ENCODE data around the gene LPIN2. TPM values are rescaled to one million over a fixed set of nuclear protein-coding genes. Genes with fewer than 3 reads are reported as not detected.

The LPIN2 gene
- total and polyA plus RNA-seq, 8 donors: 5.1 to 23.0 (median 11.9) TPM

- Histone ChIP-seq H3K27ac (no peak overlapping the region), H3K36me3 (no peaks in the 10 kb centered on the region), H3K27me3 (no peaks in the 10 kb centered on the region), H3K9me3 (no peaks in the 10 kb centered on the region), H3K4me1 (peaks cover 10 to 15% (median 13%) of the 10 kb centered on the region in 3 donors), H3K4me3 (no peak overlapping the region)
- ATAC-seq: no peak
- no peak for TF ChIP-seq CTCF (IDR thresholded peaks at IDR 0.05)
- FAIRE-seq: no peak
- intact Hi-C loops (cut with DNase I): no loop called here
- DNase-seq: no peak
- WGBS, 2 donors: 60 to 63% methylated on average over 2 of the region's 2 CpGs
Observed at GRCh38 chr18:3042379-3042778, 29.4 kb upstream of the LPIN2 start.

- H3K27me3 ChIP-seq: no peaks in the 10 kb centered on the region
- H3K36me3 ChIP-seq: no peaks in the 10 kb centered on the region
- H3K9me3 ChIP-seq: no peaks in the 10 kb centered on the region
- TF ChIP-seq CTCF (IDR thresholded peaks at IDR 0.05): no peak
- intact Hi-C loops (cut with DNase I): no loop called here
- peaks cover 10 to 18% (median 13%) of the 10 kb centered on the region in 3 donors for H3K4me1 ChIP-seq
- H3K4me3 ChIP-seq: no peak overlapping the region
- ATAC-seq (no peak), FAIRE-seq (no peak), DNase-seq (no peak)
- 88 to 93% methylated on average over 5 of the region's 5 CpGs for WGBS, 2 donors
- H3K27ac ChIP-seq: no peak overlapping the region
Observed at GRCh38 chr18:3041843-3042242, 28.9 kb upstream of the LPIN2 start.

GRCh38 chr18:3040881-3041280 lies 27.9 kb upstream of the LPIN2 start:
- DNase-seq (no peak), ATAC-seq (no peak), FAIRE-seq (no peak)
- no peak overlapping the region for H3K27ac ChIP-seq
- H3K9me3 ChIP-seq: no peaks in the 10 kb centered on the region
- 90 to 94% methylated on average over 8 of the region's 8 CpGs for WGBS, 2 donors
- H3K27me3 ChIP-seq: no peaks in the 10 kb centered on the region
- H3K36me3 ChIP-seq: no peaks in the 10 kb centered on the region
- TF ChIP-seq CTCF (IDR thresholded peaks at IDR 0.05): no peak
- intact Hi-C loops (cut with DNase I): no loop called here
- H3K4me3 ChIP-seq: no peak overlapping the region
- peaks cover 10 to 18% (median 13%) of the 10 kb centered on the region in 3 donors for H3K4me1 ChIP-seq

- FAIRE-seq (no peak), DNase-seq (no peak), ATAC-seq (no peak)
- 95% methylated on average over 2 of the region's 2 CpGs for WGBS, 2 donors
- H3K27me3 ChIP-seq: no peaks in the 10 kb centered on the region
- H3K4me3 ChIP-seq: no peak overlapping the region
- H3K9me3 ChIP-seq: no peaks in the 10 kb centered on the region
- no peaks in the 10 kb centered on the region for H3K36me3 ChIP-seq
- intact Hi-C loops (cut with DNase I): no loop called here
- TF ChIP-seq CTCF (IDR thresholded peaks at IDR 0.05): no peak
- H3K4me1 ChIP-seq: peaks cover 8 to 11% (median 8%) of the 10 kb centered on the region in 3 donors
- H3K27ac ChIP-seq: no peak overlapping the region
Observed at GRCh38 chr18:3040173-3040572, 27.2 kb upstream of the LPIN2 start.

- no peaks in the 10 kb centered on the region for H3K36me3 ChIP-seq
- ATAC-seq: peak; percentile 94 to 98 (median 96)
- peak in 3 of 6 donors; percentile 21 to 54 (median 40) for DNase-seq
- H3K27me3 ChIP-seq: no peaks in the 10 kb centered on the region
- WGBS, 2 donors: 29% methylated on average over 4 of the region's 4 CpGs
- no peak for TF ChIP-seq CTCF (IDR thresholded peaks at IDR 0.05)
- no peaks in the 10 kb centered on the region for H3K9me3 ChIP-seq
- H3K4me1 ChIP-seq: peaks cover 0 to 3% (median 0%) of the 10 kb centered on the region in 3 donors
- H3K27ac ChIP-seq: peak overlapping the region in 2 of 4 donors; percentile 35 to 68
- intact Hi-C loops (cut with DNase I): no loop called here
- FAIRE-seq: no peak
- no peak overlapping the region for H3K4me3 ChIP-seq
Observed at GRCh38 chr18:3037423-3037915, 24.5 kb upstream of the LPIN2 start.
